Activated CD8-positive, alpha-beta memory T cell treated with anti-CD3 and anti-CD28 coated beads for 24 hours (primary cell): ENCODE results near the gene SLC24A3.

Experiments
- DNase-seq: peaks from one replicate; pipeline ENCODE4 v3.0.0-alpha.2; 2020

SLC24A3 gene

DNA sequence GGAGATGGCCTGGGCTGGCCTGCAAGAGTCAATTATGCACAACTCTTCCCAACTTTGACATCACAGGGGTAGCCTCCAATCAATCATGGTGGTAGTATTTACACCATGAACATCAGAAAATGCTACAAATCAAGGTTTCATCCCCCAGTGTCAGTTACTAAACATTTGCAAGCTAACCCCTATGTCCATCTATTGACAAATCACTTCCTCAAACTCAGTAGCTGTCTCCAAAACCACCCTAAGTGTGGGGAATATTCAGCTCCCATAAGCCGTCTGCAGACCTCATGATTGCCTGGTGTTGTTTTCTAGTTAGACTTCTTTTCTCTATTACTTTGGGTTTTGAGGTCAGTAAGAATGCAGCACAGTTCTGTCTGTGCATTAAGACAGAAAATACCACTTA lies 344.8 kb downstream of the SLC24A3 start:
- no peak for DNase-seq

GRCh38 chr20:19560881-19561480 lies 348.5 kb downstream of the SLC24A3 start:
- no peak for DNase-seq

- DNase-seq: no peak
These were observed 350.0 kb downstream of the SLC24A3 start for GRCh38 chr20:19562426-19562825.

DNA sequence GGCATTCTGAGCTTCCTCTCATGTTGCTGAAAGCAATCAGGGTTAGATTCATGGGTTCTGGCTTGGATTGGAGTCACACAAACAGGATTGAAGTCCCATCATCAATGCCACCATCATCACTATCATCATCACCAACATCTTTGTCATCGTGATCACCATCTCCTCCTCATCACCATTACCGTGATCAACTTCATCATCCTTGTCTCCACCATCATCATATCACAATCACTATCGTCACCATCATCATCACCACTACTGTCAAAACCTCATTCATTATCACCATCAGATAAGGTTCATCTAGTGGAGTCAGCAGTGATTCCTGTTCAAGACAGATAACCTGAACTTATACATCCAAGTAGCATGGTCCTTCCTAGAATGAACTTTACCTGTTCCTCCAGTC lies 351.8 kb downstream of the SLC24A3 start:
- DNase-seq: no peak

- no peak for DNase-seq
These were observed 353.3 kb downstream of the SLC24A3 start for GRCh38 chr20:19565736-19566135.

- no peak for DNase-seq
These were observed 353.9 kb downstream of the SLC24A3 start for GRCh38 chr20:19566226-19566945.

DNA sequence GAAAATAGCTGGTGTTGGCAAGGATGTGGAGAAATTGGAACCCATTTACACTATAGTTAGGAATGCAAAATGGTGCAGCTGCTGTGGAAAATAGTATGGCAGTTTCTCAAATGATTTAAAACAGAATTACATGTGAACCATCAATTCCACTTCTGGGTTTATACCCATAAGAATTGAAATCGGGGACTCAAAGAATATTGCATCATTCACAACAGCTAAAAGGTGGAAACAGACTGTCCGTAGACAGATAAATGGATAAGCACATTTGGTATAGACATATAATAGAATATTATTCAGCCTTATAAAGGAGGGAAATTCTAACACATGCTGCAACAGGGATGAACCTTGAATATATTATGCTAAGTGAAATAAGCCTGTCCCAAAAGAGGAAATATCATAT lies 355.7 kb downstream of the SLC24A3 start:
- DNase-seq: no peak

- DNase-seq: no peak
These were observed 359.6 kb downstream of the SLC24A3 start for GRCh38 chr20:19571996-19572395.

DNA sequence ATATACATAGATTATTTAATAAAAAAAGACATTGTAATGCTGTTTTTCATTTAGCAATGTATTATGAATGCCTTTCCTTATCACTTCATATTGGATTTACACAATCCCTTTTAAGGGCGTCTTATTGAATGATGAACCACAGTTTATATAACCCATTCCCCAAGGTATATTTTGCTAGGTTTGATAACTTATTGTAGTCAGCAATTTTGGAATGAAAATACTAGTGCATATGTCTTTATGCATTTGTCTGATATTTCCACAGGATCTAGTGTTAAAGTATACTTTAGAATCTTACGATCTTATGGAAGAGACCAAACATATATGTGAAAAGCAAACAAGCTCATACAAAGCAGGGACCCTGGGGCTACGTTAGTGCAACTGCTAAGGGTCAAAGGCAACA lies 365.2 kb downstream of the SLC24A3 start:
- no peak for DNase-seq

DNA sequence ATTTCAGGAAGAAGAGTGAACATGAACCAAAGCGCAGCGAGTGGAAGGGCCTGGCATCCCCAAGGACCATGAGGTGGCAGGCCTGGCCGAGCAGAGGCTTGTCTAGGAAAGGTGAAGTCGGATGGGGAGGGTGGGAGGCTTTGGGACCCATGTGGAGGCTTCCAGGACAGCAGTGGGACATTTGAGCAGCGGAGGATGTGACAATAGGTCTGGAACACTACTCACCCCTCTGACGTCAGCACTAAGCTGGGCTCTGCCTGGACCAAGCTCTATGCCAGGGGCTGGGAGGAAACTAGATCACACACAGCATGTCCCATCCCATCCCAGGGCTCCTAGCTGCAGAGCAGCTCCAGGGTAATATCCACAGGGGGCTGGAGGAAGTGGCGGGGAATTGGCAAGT lies 370.3 kb downstream of the SLC24A3 start:
- no peak for DNase-seq

GRCh38 chr20:19583532-19584175 lies 371.2 kb downstream of the SLC24A3 start:
- peak; percentile 72 for DNase-seq

- DNase-seq: no peak
These were observed 375.8 kb downstream of the SLC24A3 start for GRCh38 chr20:19588241-19588640.

- no peak for DNase-seq
These were observed 376.3 kb downstream of the SLC24A3 start for GRCh38 chr20:19588732-19589131.

DNA sequence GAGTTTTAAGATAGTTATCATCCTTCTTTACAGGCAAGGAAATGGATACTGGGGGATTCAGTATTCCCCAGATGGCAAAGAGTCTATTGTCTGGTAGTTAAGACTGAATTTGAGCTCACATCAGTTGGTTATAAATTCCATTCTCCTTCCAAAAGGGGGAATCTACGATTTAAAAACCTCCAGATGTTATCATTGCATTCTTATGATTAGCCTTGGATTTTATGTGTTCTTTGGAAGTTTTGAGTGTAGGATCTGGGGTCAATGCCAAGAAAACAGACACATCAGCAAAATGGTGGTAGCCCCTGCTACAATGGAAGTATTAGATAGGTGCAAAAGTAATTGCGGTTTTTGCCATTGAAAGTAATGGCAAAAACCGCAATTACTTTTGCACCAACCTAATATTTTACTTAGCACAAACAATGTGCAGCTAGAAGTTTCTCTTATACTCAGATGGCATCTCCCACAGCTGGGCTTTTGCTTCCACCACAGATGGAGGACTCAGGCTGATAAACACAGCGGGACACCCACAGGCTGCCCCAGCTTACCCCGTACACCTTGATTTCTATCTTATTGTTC lies 377.4 kb downstream of the SLC24A3 start:
- no peak for DNase-seq

DNA sequence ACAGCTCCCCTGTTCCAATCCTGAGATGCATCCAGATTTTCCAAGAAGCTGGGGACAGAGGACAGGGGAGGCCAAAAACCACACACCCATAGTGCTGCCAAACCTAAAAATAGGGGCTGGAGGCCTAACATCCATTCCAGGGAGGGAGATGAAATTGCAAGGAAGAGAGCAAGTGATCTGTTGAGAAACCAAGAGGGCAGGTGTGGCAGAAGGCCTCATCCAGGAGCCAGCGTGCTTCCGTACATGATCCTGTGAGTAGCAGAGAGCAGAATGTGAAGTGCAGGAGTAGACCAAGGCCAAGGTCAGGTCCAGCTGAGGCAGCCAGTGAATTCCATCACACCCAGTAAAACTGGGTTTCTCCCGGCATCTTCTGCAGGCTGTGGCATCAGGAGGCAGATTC lies 377.9 kb downstream of the SLC24A3 start:
- DNase-seq: no peak

- DNase-seq: no peak
These were observed 381.3 kb downstream of the SLC24A3 start for GRCh38 chr20:19593762-19594161.

DNA sequence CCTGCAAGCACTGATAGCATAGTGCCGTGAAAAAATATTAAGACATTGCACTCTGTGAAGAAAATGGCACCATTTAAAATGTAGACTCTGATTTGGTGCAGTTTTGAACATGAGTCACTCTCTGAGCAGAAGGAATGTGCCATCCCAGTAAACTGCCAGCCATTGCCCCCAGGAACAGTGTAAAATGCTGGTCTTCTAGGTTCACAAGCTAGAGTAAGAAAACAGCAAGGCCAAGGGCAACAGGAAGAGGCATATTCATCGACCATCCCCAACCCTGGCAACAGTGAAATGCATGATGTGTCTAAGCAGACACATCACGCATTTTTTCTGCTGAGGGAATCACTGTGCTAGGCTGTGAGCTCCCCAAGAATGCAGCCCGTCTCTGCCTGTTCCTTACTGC lies 382.5 kb downstream of the SLC24A3 start:
- DNase-seq: no peak

GRCh38 chr20:19598117-19598850 lies 385.8 kb downstream of the SLC24A3 start:
- DNase-seq: no peak

- no peak for DNase-seq
These were observed 386.8 kb downstream of the SLC24A3 start for GRCh38 chr20:19599200-19599599.

DNA sequence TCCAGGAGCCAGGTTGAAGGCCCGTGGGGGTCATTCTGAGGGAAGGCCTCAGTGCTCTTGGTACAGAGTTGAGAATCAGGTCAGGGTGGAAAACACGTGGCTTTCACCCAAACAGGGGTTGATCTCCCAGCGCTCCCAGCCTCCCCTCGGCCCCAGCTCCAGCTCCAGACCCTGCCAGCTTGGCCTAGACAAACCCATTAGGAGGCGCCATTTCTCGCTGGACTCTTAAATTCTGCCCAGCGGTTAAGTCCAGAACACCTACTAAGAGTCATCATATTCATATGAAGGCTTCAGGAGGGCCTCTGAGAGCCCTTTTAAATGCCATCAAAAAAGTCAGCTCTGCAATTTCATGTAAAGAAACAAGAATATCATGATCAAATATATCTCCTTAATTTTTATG lies 387.6 kb downstream of the SLC24A3 start:
- no peak for DNase-seq

- no peak for DNase-seq
These were observed 388.8 kb downstream of the SLC24A3 start for GRCh38 chr20:19601126-19601810.

GRCh38 chr20:19602675-19603375 lies 390.4 kb downstream of the SLC24A3 start:
- no peak for DNase-seq
